H9 (cell line): ENCODE data around the gene POGLUT2. TPM values are rescaled to one million over a fixed set of nuclear protein-coding genes. Genes with fewer than 3 reads are reported as not detected.

Source experiments
- DNase-seq: peaks from one replicate; pipeline ENCODE4 v3.0.0-alpha.2; 2017
- H2AFZ ChIP-seq: one replicate; pipeline ENCODE4 v1.6.1; 2013; ENCODE audit warnings: mild to moderate bottlenecking, low read length, control low read depth, moderate library complexity
- H2AK5ac ChIP-seq: 2 replicates; pipeline ENCODE4 v1.6.1; 2013; ENCODE audit warnings: low read length, control low read depth, mixed read lengths; ENCODE audit not compliant: insufficient read length
- H2BK120ac ChIP-seq: one replicate; pipeline ENCODE4 v1.6.1; 2013; ENCODE audit warnings: low read depth, mild to moderate bottlenecking, low read length, control low read depth, inconsistent platforms; ENCODE audit not compliant: poor library complexity, severe bottlenecking
- H2BK12ac ChIP-seq: 2 replicates; pipeline ENCODE4 v1.6.1; 2013; ENCODE audit warnings: low read length, control low read depth, mixed read lengths, low read depth; ENCODE audit not compliant: insufficient read length
- H2BK15ac ChIP-seq: 2 replicates; pipeline ENCODE4 v1.6.1; 2013; ENCODE audit warnings: low read depth, low read length, control low read depth
- H2BK20ac ChIP-seq: one replicate; pipeline ENCODE4 v1.6.1; 2013; ENCODE audit warnings: low read depth, mild to moderate bottlenecking, low read length, control low read depth, inconsistent platforms; ENCODE audit not compliant: poor library complexity, severe bottlenecking
- H2BK5ac ChIP-seq: 2 replicates; pipeline ENCODE4 v1.6.1; 2013; ENCODE audit warnings: low read length, control low read depth, mixed read lengths; ENCODE audit not compliant: insufficient read length
- H3K14ac ChIP-seq: 2 replicates; pipeline ENCODE4 v1.6.1; 2013; ENCODE audit warnings: low read length, control low read depth; ENCODE audit not compliant: insufficient read depth
- H3K18ac ChIP-seq: 2 replicates; pipeline ENCODE4 v1.6.1; 2013; ENCODE audit warnings: low read depth, mild to moderate bottlenecking, mixed read lengths, low read length, control low read depth; ENCODE audit not compliant: insufficient read length
- H3K23ac ChIP-seq: 2 replicates; pipeline ENCODE4 v1.6.1; 2013; ENCODE audit warnings: low read length, control low read depth, mixed read lengths, low read depth; ENCODE audit not compliant: insufficient read length
- H3K23me2 ChIP-seq: 2 replicates; pipeline ENCODE4 v1.6.1; 2013; ENCODE audit warnings: low read depth, mild to moderate bottlenecking, mixed read lengths, low read length, control low read depth; ENCODE audit not compliant: insufficient read length, poor library complexity, severe bottlenecking
- H3K27ac ChIP-seq: 2 replicates; pipeline ENCODE4 v1.5.1; 2013; ENCODE audit warnings: low read length, control low read depth, mixed read lengths, low read depth; ENCODE audit not compliant: insufficient read length
- H3K27me3 ChIP-seq: 2 replicates; pipeline ENCODE4 v1.6.1; 2013; ENCODE audit warnings: low read length, control low read depth, inconsistent platforms; ENCODE audit not compliant: insufficient read depth
- H3K4ac ChIP-seq: 2 replicates; pipeline ENCODE4 v1.6.1; 2013; ENCODE audit warnings: low read depth, mild to moderate bottlenecking, control low read depth, inconsistent platforms, low read length, moderate library complexity
- H3K4me1 ChIP-seq: 2 replicates; pipeline ENCODE4 v1.6.1; 2013; ENCODE audit warnings: low read length, control low read depth, inconsistent platforms; ENCODE audit not compliant: insufficient read depth
- H3K4me2 ChIP-seq: 2 replicates; pipeline ENCODE4 v1.6.1; 2013; ENCODE audit warnings: low read length, control low read depth, mixed read lengths; ENCODE audit not compliant: insufficient read length, insufficient read depth
- H3K56ac ChIP-seq: 2 replicates; pipeline ENCODE4 v1.6.1; 2013; ENCODE audit warnings: low read depth, mild to moderate bottlenecking, mixed read lengths, low read length, control low read depth; ENCODE audit not compliant: insufficient read length
- H3K79me1 ChIP-seq: 2 replicates; pipeline ENCODE4 v1.6.1; 2013; ENCODE audit warnings: low read depth, mild to moderate bottlenecking, moderate library complexity, low read length, control low read depth, inconsistent platforms; ENCODE audit not compliant: insufficient read depth, poor library complexity, severe bottlenecking
- H3K79me2 ChIP-seq: 2 replicates; pipeline ENCODE4 v1.6.1; 2013; ENCODE audit warnings: low read length, control low read depth, inconsistent platforms; ENCODE audit not compliant: insufficient read depth
- H3K9ac ChIP-seq: 2 replicates; pipeline ENCODE4 v1.6.1; 2013; ENCODE audit warnings: low read length, control low read depth, mixed read lengths; ENCODE audit not compliant: insufficient read length; ENCODE audit errors: extremely low read depth
- H3K9me3 ChIP-seq: one replicate; pipeline ENCODE4 v1.6.1; 2013; ENCODE audit warnings: low read depth, low read length, inconsistent platforms; ENCODE audit not compliant: control insufficient read depth
- H3T11ph ChIP-seq: one replicate; pipeline ENCODE4 v1.6.1; 2013; ENCODE audit warnings: mild to moderate bottlenecking, low read length, control low read depth, inconsistent platforms
- H4K20me1 ChIP-seq: one replicate; pipeline ENCODE4 v1.6.1; 2013; ENCODE audit not compliant: control insufficient read depth, insufficient read length, insufficient read depth
- H4K5ac ChIP-seq: 2 replicates; pipeline ENCODE4 v1.6.1; 2013; ENCODE audit warnings: low read depth, mild to moderate bottlenecking, mixed read lengths, low read length, control low read depth; ENCODE audit not compliant: insufficient read length
- H4K8ac ChIP-seq: replicated peaks from 2 replicates; pipeline ENCODE4 v1.6.1; 2013; ENCODE audit warnings: low read length, control low read depth, mixed read lengths, low read depth; ENCODE audit not compliant: insufficient read length
- H4K91ac ChIP-seq: 2 replicates; pipeline ENCODE4 v1.6.1; 2013; ENCODE audit warnings: low read depth, mild to moderate bottlenecking, moderate library complexity, mixed read lengths, low read length, control low read depth; ENCODE audit not compliant: insufficient read length
- H3K27ac Mint-ChIP-seq, 3 experiments: 2 replicates in 2 of 3; 3 replicates in 1 of 3; pipeline ENCODE4 v1.8.0; 2020 to 2021; ENCODE audit warnings: mixed read lengths in 3 of 3, mild to moderate bottlenecking in 1 of 3, moderate library complexity in 1 of 3
- H3K27me3 Mint-ChIP-seq: 2 replicates; pipeline ENCODE4 v1.8.0; 2021; ENCODE audit warnings: low read depth, mild to moderate bottlenecking, moderate library complexity, mixed read lengths
- H3K36me3 Mint-ChIP-seq, 3 experiments: 2 replicates in 2 of 3; 3 replicates in 1 of 3; pipeline ENCODE4 v1.8.0; 2020 to 2021; ENCODE audit warnings: low read depth in 3 of 3, mixed read lengths in 3 of 3; ENCODE audit not compliant: insufficient read depth in 1 of 3
- H3K4me1 Mint-ChIP-seq, 2 experiments: 2 replicates each; pipeline ENCODE4 v1.8.0; 2020; ENCODE audit warnings: mixed read lengths in 2 of 2
- H3K4me3 Mint-ChIP-seq, 2 experiments: 2 replicates in 1 of 2; 3 replicates in 1 of 2; pipeline ENCODE4 v1.8.0; 2020 to 2021; ENCODE audit warnings: mild to moderate bottlenecking in 2 of 2, mixed read lengths in 2 of 2, moderate library complexity in 1 of 2
- H3K9me3 Mint-ChIP-seq, 2 experiments: 2 replicates in 1 of 2; 3 replicates in 1 of 2; pipeline ENCODE4 v1.8.0; 2020; ENCODE audit warnings: mild to moderate bottlenecking in 2 of 2, mixed read lengths in 2 of 2, moderate library complexity in 1 of 2
- WGBS: extraction: QIAGEN DNeasy Blood & Tissue Kit; methylation state at CpG from one replicate; pipeline ENCODE4 v1.1.7; 2013; ENCODE audit warnings: missing lambda C conversion rate, low lambda C conversion rate, mixed read lengths; ENCODE audit not compliant: insufficient read length; ENCODE audit errors: extremely low coverage; 5-methylcytosine and 5-hydroxymethylcytosine counted together
- total RNA-seq: library from RNA; stranded (reverse); gene quantifications from 2 replicates; pipeline ENCODE4 v1.2.1, GENCODE V29; 2021
- TF ChIP-seq, protein P1 (sequence below): fragments of 200-600 bp; sonication (generic); conservative IDR thresholded peaks from 3 replicates; pipeline ENCODE4 v1.8.0; 2021; ENCODE audit warnings: antibody characterized with exemption, mild to moderate bottlenecking

POGLUT2 gene
- total RNA-seq, 1 experiment from 2014 or later: 23.5 TPM

- H3T11ph ChIP-seq: no peak overlapping the region
- no peak overlapping the region for H2BK20ac ChIP-seq
- no peak overlapping the region for H4K5ac ChIP-seq
- WGBS: no CpG with 5 or more reads among the region's 3 CpGs
- H3K4me1 ChIP-seq: no peaks in the 10 kb centered on the region; the same call in 1 of the 2 replicates
- H3K79me1 ChIP-seq: no peaks in the 10 kb centered on the region
- H3K27ac Mint-ChIP-seq: no peak overlapping the region
- H3K23me2 ChIP-seq: no peaks in the 10 kb centered on the region
- H3K4me3 Mint-ChIP-seq: no peak overlapping the region
- H2BK12ac ChIP-seq: no peak overlapping the region
- no peak overlapping the region for H3K4ac ChIP-seq
- H4K8ac ChIP-seq: no peak overlapping the region
- H3K79me2 ChIP-seq: no peaks in the 10 kb centered on the region; the same call in 1 of the 2 replicates
- no peak overlapping the region for H4K91ac ChIP-seq
- no peak overlapping the region for H3K14ac ChIP-seq
- H4K20me1 ChIP-seq: no peaks in the 10 kb centered on the region
- no peak overlapping the region for H2BK120ac ChIP-seq
- no peak overlapping the region for H3K23ac ChIP-seq
- peaks cover 0 to 3% of the 10 kb centered on the region in 2 experiments; a peak in 2 of 4 replicates for H3K4me1 Mint-ChIP-seq
- peaks cover 3 to 9% of the 10 kb centered on the region in 2 experiments; a peak in 4 of 5 replicates for H3K9me3 Mint-ChIP-seq
- no peak overlapping the region for H2BK5ac ChIP-seq
- H2AFZ ChIP-seq: no peak overlapping the region
- no peaks in the 10 kb centered on the region for H3K27me3 ChIP-seq
- no peak overlapping the region for H3K27ac ChIP-seq
- TF ChIP-seq, protein P1, sequence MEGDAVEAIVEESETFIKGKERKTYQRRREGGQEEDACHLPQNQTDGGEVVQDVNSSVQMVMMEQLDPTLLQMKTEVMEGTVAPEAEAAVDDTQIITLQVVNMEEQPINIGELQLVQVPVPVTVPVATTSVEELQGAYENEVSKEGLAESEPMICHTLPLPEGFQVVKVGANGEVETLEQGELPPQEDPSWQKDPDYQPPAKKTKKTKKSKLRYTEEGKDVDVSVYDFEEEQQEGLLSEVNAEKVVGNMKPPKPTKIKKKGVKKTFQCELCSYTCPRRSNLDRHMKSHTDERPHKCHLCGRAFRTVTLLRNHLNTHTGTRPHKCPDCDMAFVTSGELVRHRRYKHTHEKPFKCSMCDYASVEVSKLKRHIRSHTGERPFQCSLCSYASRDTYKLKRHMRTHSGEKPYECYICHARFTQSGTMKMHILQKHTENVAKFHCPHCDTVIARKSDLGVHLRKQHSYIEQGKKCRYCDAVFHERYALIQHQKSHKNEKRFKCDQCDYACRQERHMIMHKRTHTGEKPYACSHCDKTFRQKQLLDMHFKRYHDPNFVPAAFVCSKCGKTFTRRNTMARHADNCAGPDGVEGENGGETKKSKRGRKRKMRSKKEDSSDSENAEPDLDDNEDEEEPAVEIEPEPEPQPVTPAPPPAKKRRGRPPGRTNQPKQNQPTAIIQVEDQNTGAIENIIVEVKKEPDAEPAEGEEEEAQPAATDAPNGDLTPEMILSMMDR: no peak
- H3K18ac ChIP-seq: no peak overlapping the region
- H2AK5ac ChIP-seq: no peak overlapping the region
- no peaks in the 10 kb centered on the region for H3K27me3 Mint-ChIP-seq
- no peak overlapping the region for H3K9ac ChIP-seq
- H2BK15ac ChIP-seq: no peak overlapping the region
- peaks cover 4 to 9% (median 7%) of the 10 kb centered on the region in 3 experiments; a peak in 6 of 7 replicates for H3K36me3 Mint-ChIP-seq
- no peaks in the 10 kb centered on the region for H3K9me3 ChIP-seq
- H3K56ac ChIP-seq: no peak overlapping the region
- no peak overlapping the region for H3K4me2 ChIP-seq
- DNase-seq: no peak
Measured at GRCh38 chr13:102807699-102808098, 8.9 kb upstream of the POGLUT2 start.
